Tibial nerve (tissue), 4 donors: ENCODE results near the gene GLRX5. TPM values are rescaled to one million over a fixed set of nuclear protein-coding genes. Genes with fewer than 3 reads are reported as not detected.
A peak's percentile ranks its signal among the peaks of the same experiment; 100 is the strongest.
"Not testable (repeated sequence)": the region's sequence is repeated elsewhere in the genome, so short reads cannot be mapped to it uniquely, and the experiment has no call there.

Experiments
- DNase-seq, 2 donors: peaks; one replicate each; pipeline ENCODE4 v3.0.0-alpha.2; 2019; ENCODE audit warnings: low spot score in 2 of 2
- H3K27ac ChIP-seq, 4 donors: fragments of 200-600 bp; sonication (generic) in 3 of 4; one replicate each; pipeline ENCODE4 v1.5.1; 2017 to 2019; ENCODE audit warnings: mild to moderate bottlenecking in 1 of 4
- H3K27me3 ChIP-seq, 2 donors: fragments of 200-600 bp; sonication (generic) in 1 of 2; one replicate each; pipeline versions ENCODE4 v1.5.1 to v1.6.0; 2017 to 2019
- H3K36me3 ChIP-seq, 3 donors: fragments of 200-600 bp; sonication (generic); one replicate each; pipeline ENCODE4 v1.5.1; 2018 to 2019
- H3K4me1 ChIP-seq, 4 donors: fragments of 200-600 bp; sonication (generic) in 3 of 4; one replicate each; pipeline ENCODE4 v1.5.1; 2017 to 2019
- H3K4me3 ChIP-seq, 4 donors: fragments of 200-600 bp; sonication (generic) in 3 of 4; one replicate each; pipeline ENCODE4 v1.5.1; 2017 to 2019; ENCODE audit warnings: mild to moderate bottlenecking in 1 of 4, moderate library complexity in 1 of 4
- H3K9me3 ChIP-seq, 4 donors: fragments of 200-600 bp; sonication (generic) in 3 of 4; one replicate each; pipeline ENCODE4 v1.5.1; 2017 to 2019
- EP300 ChIP-seq, 2 donors: sonication (generic); formaldehyde crosslinking; IDR thresholded peaks; one replicate each; pipeline ENCODE4 v1.6.1; 2017; ENCODE audit warnings: antibody characterized with exemption in 2 of 2, mild to moderate bottlenecking in 1 of 2
- POLR2A ChIP-seq, 2 donors: fragments of 450-650 bp; IDR thresholded peaks; one replicate each; pipeline ENCODE4 v1.6.1; 2017; ENCODE audit warnings: antibody characterized with exemption in 2 of 2, mild to moderate bottlenecking in 2 of 2, moderate library complexity in 2 of 2
- WGBS, 2 donors: methylation state at CpG; one replicate each; pipeline ENCODE4 v1.1.5; 2018; 5-methylcytosine and 5-hydroxymethylcytosine counted together
- total RNA-seq, 4 donors: library from RNA; depleted of rRNA; stranded (reverse); fragments of >200 nt; gene quantifications; one replicate each; pipeline ENCODE4 v1.1.0, GENCODE V29; 2016
- TF ChIP-seq, protein P1 (sequence below), 5 experiments: fragments of 200-600 bp in 3 of 5; fragments of 450-650 bp in 2 of 5; sonication (generic) in 3 of 5; IDR thresholded peaks; one replicate each; pipeline ENCODE4 v1.5.1; 2016 to 2019; ENCODE audit warnings: antibody characterized with exemption in 5 of 5, mild to moderate bottlenecking in 3 of 5, moderate library complexity in 2 of 5

The GLRX5 gene
- total RNA-seq, 4 donors from 2014 or later = 26.4 to 44.7 (median 34.6) TPM

DNA sequence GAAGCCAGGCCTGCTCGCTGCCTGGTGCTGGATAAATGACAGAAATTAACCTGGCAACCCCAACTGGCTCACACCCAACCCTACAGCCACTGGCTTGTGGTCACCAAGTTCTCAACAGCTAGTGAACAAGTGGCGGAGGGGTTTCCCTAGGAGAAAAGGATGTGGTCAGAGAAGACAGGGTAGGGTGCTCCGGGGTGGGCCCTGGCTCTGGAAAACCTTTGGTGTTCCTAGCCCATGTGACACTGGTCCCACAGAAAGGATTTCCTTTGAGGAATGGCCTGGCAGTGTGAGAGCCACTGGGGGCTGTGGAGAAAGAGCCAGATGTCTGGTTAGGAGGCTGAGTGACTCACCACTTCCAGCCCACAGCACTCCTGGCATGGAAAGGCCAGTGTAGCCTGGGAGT, 27.1 kb upstream of the GLRX5 start:
- TF ChIP-seq EP300 (IDR thresholded peaks at IDR 0.05) = no peak
- TF ChIP-seq, protein P1, sequence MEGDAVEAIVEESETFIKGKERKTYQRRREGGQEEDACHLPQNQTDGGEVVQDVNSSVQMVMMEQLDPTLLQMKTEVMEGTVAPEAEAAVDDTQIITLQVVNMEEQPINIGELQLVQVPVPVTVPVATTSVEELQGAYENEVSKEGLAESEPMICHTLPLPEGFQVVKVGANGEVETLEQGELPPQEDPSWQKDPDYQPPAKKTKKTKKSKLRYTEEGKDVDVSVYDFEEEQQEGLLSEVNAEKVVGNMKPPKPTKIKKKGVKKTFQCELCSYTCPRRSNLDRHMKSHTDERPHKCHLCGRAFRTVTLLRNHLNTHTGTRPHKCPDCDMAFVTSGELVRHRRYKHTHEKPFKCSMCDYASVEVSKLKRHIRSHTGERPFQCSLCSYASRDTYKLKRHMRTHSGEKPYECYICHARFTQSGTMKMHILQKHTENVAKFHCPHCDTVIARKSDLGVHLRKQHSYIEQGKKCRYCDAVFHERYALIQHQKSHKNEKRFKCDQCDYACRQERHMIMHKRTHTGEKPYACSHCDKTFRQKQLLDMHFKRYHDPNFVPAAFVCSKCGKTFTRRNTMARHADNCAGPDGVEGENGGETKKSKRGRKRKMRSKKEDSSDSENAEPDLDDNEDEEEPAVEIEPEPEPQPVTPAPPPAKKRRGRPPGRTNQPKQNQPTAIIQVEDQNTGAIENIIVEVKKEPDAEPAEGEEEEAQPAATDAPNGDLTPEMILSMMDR (IDR thresholded peaks at IDR 0.05) = no peak
- no peak for TF ChIP-seq POLR2A (IDR thresholded peaks at IDR 0.05)
- no peak for DNase-seq
- Histone ChIP-seq H3K27me3 (no peaks in the 10 kb centered on the region), H3K9me3 (no peaks in the 10 kb centered on the region), H3K27ac (peak overlapping the region in 3 of 4 donors; percentile 35 to 94 (median 79)), H3K4me3 (no peak overlapping the region), H3K36me3 (peaks cover 0 to 12% (median 0%) of the 10 kb centered on the region in 3 donors), H3K4me1 (peaks cover 0 to 97% (median 47%) of the 10 kb centered on the region in 4 donors)
- WGBS, 2 donors = 44 to 59% methylated on average over 3 of the region's 3 CpGs

DNA sequence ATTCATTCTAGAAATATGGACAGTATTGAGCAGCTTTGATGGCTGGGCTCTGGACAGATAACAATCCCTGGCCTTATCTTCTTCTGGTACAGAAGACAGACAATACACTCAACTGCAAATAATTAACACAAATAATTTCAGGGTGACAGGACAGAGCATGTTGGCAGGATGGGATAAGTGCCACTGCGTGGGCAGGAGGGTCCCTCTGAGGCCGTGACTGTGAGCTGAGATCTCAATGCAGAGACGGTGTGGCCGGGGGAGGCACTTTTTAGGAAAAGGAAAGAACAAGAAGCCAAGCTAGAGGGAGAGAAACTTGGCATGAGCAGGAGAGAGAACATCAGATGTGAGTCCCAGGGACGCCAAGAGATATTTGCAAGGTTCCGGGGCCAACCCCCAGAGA, 26.5 kb upstream of the GLRX5 start:
- Histone ChIP-seq H3K27ac (peak overlapping the region in 2 of 4 donors; percentile 79 to 94), H3K27me3 (no peaks in the 10 kb centered on the region), H3K4me1 (peaks cover 0 to 97% (median 44%) of the 10 kb centered on the region in 4 donors), H3K4me3 (no peak overlapping the region), H3K36me3 (peaks cover 0 to 12% (median 0%) of the 10 kb centered on the region in 3 donors), H3K9me3 (no peaks in the 10 kb centered on the region)
- TF ChIP-seq, protein P1 (IDR thresholded peaks at IDR 0.05) = no peak
- no peak for TF ChIP-seq EP300 (IDR thresholded peaks at IDR 0.05)
- no peak for TF ChIP-seq POLR2A (IDR thresholded peaks at IDR 0.05)
- DNase-seq = no peak
- WGBS, 2 donors = 63 to 72% methylated on average over 6 of the region's 6 CpGs

DNA sequence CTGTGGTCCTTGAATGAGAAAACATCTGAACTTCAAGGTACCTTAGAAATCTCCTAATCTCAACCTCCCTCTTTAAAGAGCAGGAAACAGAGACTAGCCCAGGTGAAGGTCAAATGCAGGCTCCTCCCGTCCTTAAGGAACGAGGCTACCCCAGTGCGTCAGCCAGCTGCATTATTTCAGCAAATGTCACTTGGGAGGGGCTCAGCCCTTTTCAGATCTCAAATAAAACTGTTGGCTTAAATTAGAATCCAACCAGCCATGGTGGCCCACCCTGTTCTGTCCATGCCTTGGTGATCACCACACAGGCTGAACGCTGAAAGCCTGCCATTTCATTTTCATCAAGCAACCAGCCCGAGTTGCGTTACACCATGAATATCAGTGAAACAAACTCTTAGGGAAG, 25.4 kb upstream of the GLRX5 start:
- no peak overlapping the region for H3K4me3 ChIP-seq
- peaks cover 0 to 12% (median 0%) of the 10 kb centered on the region in 3 donors for H3K36me3 ChIP-seq
- 71 to 81% methylated on average over 6 of the region's 6 CpGs for WGBS, 2 donors
- H3K27ac ChIP-seq = peak overlapping the region; percentile 8 to 94 (median 56)
- TF ChIP-seq, protein P1 (IDR thresholded peaks at IDR 0.05) = no peak
- TF ChIP-seq EP300 (IDR thresholded peaks at IDR 0.05) (no peak), POLR2A (IDR thresholded peaks at IDR 0.05) (no peak)
- DNase-seq = no peak
- no peaks in the 10 kb centered on the region for H3K27me3 ChIP-seq
- no peaks in the 10 kb centered on the region for H3K9me3 ChIP-seq
- peaks cover 0 to 99% (median 48%) of the 10 kb centered on the region in 4 donors for H3K4me1 ChIP-seq

DNA sequence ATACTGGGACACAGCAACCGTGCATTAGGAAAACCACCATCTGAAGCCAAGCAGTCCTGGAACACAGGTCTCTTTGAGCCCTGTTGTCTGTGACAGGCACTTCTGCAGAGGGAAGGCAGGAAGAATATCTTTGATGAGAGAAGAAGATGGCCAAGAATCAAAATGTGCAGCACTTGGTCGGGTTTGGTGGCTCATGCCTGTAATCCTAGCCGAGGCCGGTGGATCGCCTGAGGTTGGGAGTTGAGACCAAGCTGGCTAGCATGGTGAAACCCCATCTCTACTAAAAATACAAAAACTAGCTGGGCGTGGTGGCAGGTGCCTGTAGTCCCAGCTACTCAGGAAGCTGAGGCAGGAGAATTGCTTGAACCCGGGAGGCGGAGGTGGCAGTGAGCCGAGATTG, 24.5 kb upstream of the GLRX5 start:
- not testable (repeated sequence) for H3K9me3 ChIP-seq, H3K4me3 ChIP-seq, DNase-seq, H3K27me3 ChIP-seq
- Histone ChIP-seq H3K36me3 (peaks cover 0 to 12% (median 0%) of the 10 kb centered on the region in 3 donors), H3K4me1 (peaks cover 0 to 99% (median 53%) of the 10 kb centered on the region in 4 donors), H3K27ac (peak overlapping the region in 2 of 4 donors; percentile 79 to 94)
- WGBS, 2 donors = 85 to 87% methylated on average over 9 of the region's 9 CpGs

DNA sequence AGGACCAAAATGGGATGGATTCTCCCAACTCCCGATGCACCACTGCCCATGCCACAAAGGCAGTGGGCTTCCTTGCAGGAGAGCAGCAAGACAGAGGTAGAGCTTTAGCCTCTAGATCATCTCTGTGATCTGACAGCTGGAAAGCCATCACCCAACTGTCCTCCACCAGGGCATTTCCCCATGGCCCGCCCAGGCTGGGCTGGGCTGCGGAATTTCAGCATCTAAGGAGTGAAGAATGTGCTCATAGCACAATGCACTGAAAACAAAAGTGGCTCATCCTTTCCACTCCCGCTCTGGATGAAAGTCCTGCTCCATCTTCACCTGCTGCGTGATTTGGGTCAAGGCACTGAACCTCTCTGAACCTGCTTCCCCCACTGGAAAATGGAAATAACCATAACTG, 24.0 kb upstream of the GLRX5 start:
- 90 to 94% methylated on average over 5 of the region's 5 CpGs for WGBS, 2 donors
- DNase-seq = no peak

More for the DNA sequence above, 24.0 kb upstream of the GLRX5 start:
- Histone ChIP-seq H3K36me3 (peaks cover 0 to 12% (median 0%) of the 10 kb centered on the region in 3 donors), H3K4me3 (no peak overlapping the region), H3K9me3 (no peaks in the 10 kb centered on the region), H3K27ac (peak overlapping the region in 2 of 4 donors; percentile 94 to 96), H3K4me1 (peaks cover 0 to 98% (median 57%) of the 10 kb centered on the region in 4 donors), H3K27me3 (no peaks in the 10 kb centered on the region)
- TF ChIP-seq POLR2A (IDR thresholded peaks at IDR 0.05) (no peak), EP300 (IDR thresholded peaks at IDR 0.05) (no peak)
- TF ChIP-seq, protein P1 (IDR thresholded peaks at IDR 0.05) = no peak
